SK-N-MC (cell line): ENCODE results near the gene ASIC1.
A peak's percentile ranks its signal among the peaks of the same experiment; 100 is the strongest.

Source experiments
- DNase-seq: peaks from one replicate; pipeline ENCODE4 v3.0.0-alpha.2; 2011; ENCODE audit warnings: low read depth, low spot score
- H3K27ac ChIP-seq: fragments of 200-600 bp; sonication (generic); 2 replicates; pipeline ENCODE4 v1.5.1; 2016; ENCODE audit warnings: mixed run types
- H3K36me3 ChIP-seq: fragments of 200-600 bp; sonication (generic); 2 replicates; pipeline ENCODE4 v1.6.1; 2017; ENCODE audit warnings: antibody characterized with exemption, low read length, mixed read lengths; ENCODE audit not compliant: insufficient read depth
- H3K4me3 ChIP-seq: fragments of 200-600 bp; sonication (generic); 2 replicates; pipeline ENCODE4 v1.5.1; 2016
- H3K9ac ChIP-seq: fragments of 200-600 bp; sonication (generic); 2 replicates; pipeline ENCODE4 v1.8.0; 2017; ENCODE audit warnings: mixed run types, mixed read lengths; ENCODE audit not compliant: insufficient read length
- H3K9me3 ChIP-seq: fragments of 200-600 bp; sonication (generic); 2 replicates; pipeline ENCODE4 v1.6.1; 2017; ENCODE audit warnings: low read depth, mild to moderate bottlenecking, antibody characterized with exemption, low read length, moderate library complexity, mixed read lengths
- EZH2 ChIP-seq: fragments of 200-600 bp; sonication (generic); IDR thresholded peaks from one replicate; pipeline ENCODE4 v1.6.1; 2017; ENCODE audit warnings: antibody characterized with exemption
- FOXP2 ChIP-seq: optimal IDR thresholded peaks from 2 replicates; pipeline ENCODE3; 2011; ENCODE audit warnings: mild to moderate bottlenecking, moderate library complexity; ENCODE audit not compliant: insufficient read depth; ENCODE audit errors: extremely low read length, control extremely low read depth
- POLR2AphosphoS5 ChIP-seq: IDR thresholded peaks from 2 replicates; pipeline ENCODE4 v1.6.1; 2012; ENCODE audit warnings: mild to moderate bottlenecking, low read depth, low read length, borderline replicate concordance

ASIC1 gene

GRCh38 chr12:50057000-50057841 is at the start of gene ASIC1:
Gene ASIC1 (plus strand): TSS chr12:50057596. CDS start chr12:50058767, 1,171 bp downstream.
- Histone ChIP-seq H3K27ac (no peak within 1 kb of the TSS), H3K4me3 (peak within 1 kb of the TSS; percentile 77), H3K36me3 (no peaks in the 10 kb centered on the region), H3K9ac (no peak within 1 kb of the TSS), H3K9me3 (no peaks in the 10 kb centered on the region)
- DNase-seq = no peak
- TF ChIP-seq POLR2AphosphoS5 (no peak), FOXP2 (no peak), EZH2 (no peak)

- no peak for TF ChIP-seq FOXP2
- TF ChIP-seq POLR2AphosphoS5 = no peak
- no peak for TF ChIP-seq EZH2
- H3K9me3 ChIP-seq = no peaks in the 10 kb centered on the region
- DNase-seq = no peak
- H3K27ac ChIP-seq = no peak overlapping the region
- H3K9ac ChIP-seq = no peak overlapping the region
- no peak overlapping the region for H3K4me3 ChIP-seq
- peaks cover 54% of the 10 kb centered on the region for H3K36me3 ChIP-seq
These were observed 43.8 kb upstream of the ASIC1 start for GRCh38 chr12:50013361-50014147.

- Histone ChIP-seq H3K9me3 (no peaks in the 10 kb centered on the region), H3K9ac (no peak overlapping the region), H3K4me3 (no peak overlapping the region), H3K36me3 (peaks cover 48% of the 10 kb centered on the region), H3K27ac (no peak overlapping the region)
- no peak for TF ChIP-seq POLR2AphosphoS5
- TF ChIP-seq EZH2 = no peak
- TF ChIP-seq FOXP2 = no peak
- no peak for DNase-seq
These were observed 43.1 kb upstream of the ASIC1 start for GRCh38 chr12:50014342-50014741.

GRCh38 chr12:50016501-50017475 is 40.6 kb upstream of the ASIC1 start:
- TF ChIP-seq EZH2 (no peak), FOXP2 (no peak), POLR2AphosphoS5 (no peak)
- peak overlapping the region; percentile 72 for H3K9ac ChIP-seq
- peak overlapping the region; percentile 55 for H3K4me3 ChIP-seq
- H3K27ac ChIP-seq = peak overlapping the region; percentile 83
- peaks cover 40% of the 10 kb centered on the region for H3K36me3 ChIP-seq
- DNase-seq = no peak
- no peaks in the 10 kb centered on the region for H3K9me3 ChIP-seq

GRCh38 chr12:50017641-50018040 is 39.8 kb upstream of the ASIC1 start:
- Histone ChIP-seq H3K27ac (peak overlapping the region; percentile 83), H3K36me3 (peaks cover 42% of the 10 kb centered on the region)

GRCh38 chr12:50018154-50018553 is 39.2 kb upstream of the ASIC1 start:
- H3K27ac ChIP-seq = 0 out of 2 replicates have a peak overlapping the region, but pooled peaks have one; percentile 34
- no peak for DNase-seq
- H3K4me3 ChIP-seq = no peak overlapping the region
- no peaks in the 10 kb centered on the region for H3K9me3 ChIP-seq
- TF ChIP-seq FOXP2 = no peak
- no peak for TF ChIP-seq EZH2
- TF ChIP-seq POLR2AphosphoS5 = no peak
- peaks cover 45% of the 10 kb centered on the region for H3K36me3 ChIP-seq
- H3K9ac ChIP-seq = no peak overlapping the region

More at GRCh38 chr12:50017641-50018040, 39.8 kb upstream of the ASIC1 start:
- no peak for TF ChIP-seq POLR2AphosphoS5
- TF ChIP-seq EZH2 = no peak
- TF ChIP-seq FOXP2 = no peak
- Histone ChIP-seq H3K9me3 (no peaks in the 10 kb centered on the region), H3K9ac (peak overlapping the region; percentile 72), H3K4me3 (peak overlapping the region; percentile 55)
- no peak for DNase-seq

GRCh38 chr12:50018968-50019367 is 38.4 kb upstream of the ASIC1 start:
- no peak overlapping the region for H3K9ac ChIP-seq
- TF ChIP-seq POLR2AphosphoS5 (no peak), EZH2 (no peak), FOXP2 (no peak)
- 0 out of 2 replicates have a peak overlapping the region, but pooled peaks have one; percentile 34 for H3K27ac ChIP-seq
- H3K36me3 ChIP-seq = peaks cover 41% of the 10 kb centered on the region
- DNase-seq = no peak
- no peak overlapping the region for H3K4me3 ChIP-seq
- no peaks in the 10 kb centered on the region for H3K9me3 ChIP-seq

- Histone ChIP-seq H3K9ac (no peak overlapping the region), H3K27ac (no peak overlapping the region), H3K9me3 (no peaks in the 10 kb centered on the region), H3K4me3 (no peak overlapping the region), H3K36me3 (peaks cover 36% of the 10 kb centered on the region)
- DNase-seq = no peak
- TF ChIP-seq POLR2AphosphoS5 (no peak), EZH2 (no peak), FOXP2 (no peak)
These were observed 37.9 kb upstream of the ASIC1 start for GRCh38 chr12:50019524-50019923.
